HG02973 (cell line): Measurements from ENCODE around the gene NUPR1.
"Not testable (repeated sequence)": the region's sequence is repeated elsewhere in the genome, so short reads cannot be mapped to it uniquely, and the experiment has no call there.

ENCODE experiments used
- ATAC-seq: cut with Tn5 transposase; IDR thresholded peaks from one replicate; pipeline ENCODE4 v1.9.1; 2021; ENCODE audit warnings: moderate library complexity; ENCODE audit not compliant: unreplicated experiment

The NUPR1 gene

GRCh38 chr16:28555561-28555960 lies 16.8 kb upstream of the NUPR1 start:
- ATAC-seq: no peak

- no peak for ATAC-seq
Measured at GRCh38 chr16:28554634-28555423, 16.1 kb upstream of the NUPR1 start.

DNA sequence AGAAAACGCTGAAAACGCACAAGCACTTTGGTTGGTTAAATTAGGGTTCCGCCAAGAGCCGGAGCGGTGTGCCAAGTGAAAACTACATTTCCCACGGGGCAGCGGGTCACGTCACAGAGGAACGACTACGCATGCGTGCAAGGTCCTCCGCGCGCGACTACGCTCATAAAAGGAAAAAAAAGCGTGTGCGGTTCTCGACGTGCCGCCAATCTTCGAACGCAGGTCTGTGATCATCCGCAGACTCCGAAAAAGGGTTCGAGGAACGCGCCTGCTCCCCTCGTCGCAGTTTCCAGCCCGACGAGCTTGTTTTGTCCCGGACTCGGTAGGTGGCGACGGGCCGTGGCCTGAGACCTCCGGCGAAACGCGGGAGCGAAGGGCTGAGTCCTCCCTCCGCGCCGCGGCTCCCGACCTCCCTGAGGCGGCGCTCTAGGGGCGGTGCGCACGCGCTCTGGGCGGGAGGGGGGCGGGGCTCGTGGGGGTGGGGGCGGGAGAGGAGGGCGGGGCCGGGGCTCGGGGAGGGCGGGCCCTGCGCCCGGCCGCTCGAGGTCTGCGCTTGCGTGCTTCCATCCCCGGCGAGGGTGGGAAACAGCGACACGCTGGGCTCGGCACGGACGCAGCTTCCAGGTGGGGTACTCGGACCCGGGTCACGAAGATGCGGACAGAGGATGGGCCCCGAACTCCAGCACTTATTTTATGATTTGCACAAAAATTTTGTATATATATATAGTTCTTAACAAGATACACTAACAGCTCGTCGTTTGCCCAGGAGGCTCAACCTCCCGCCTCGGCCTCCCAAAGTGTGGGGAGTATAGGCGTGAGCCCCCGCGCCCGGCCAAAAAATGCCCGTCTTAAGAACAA lies 15.2 kb upstream of the NUPR1 start, which contains the start of gene SGF29:
Gene SGF29 (plus strand): TSS at position 145 of the 858 bp plus-strand sequence. CDS start 27,150 bp downstream, outside the sequence.
- ATAC-seq: peak; percentile 70

GRCh38 chr16:28549301-28549899 lies 10.6 kb upstream of the NUPR1 start:
- ATAC-seq: no peak

DNA sequence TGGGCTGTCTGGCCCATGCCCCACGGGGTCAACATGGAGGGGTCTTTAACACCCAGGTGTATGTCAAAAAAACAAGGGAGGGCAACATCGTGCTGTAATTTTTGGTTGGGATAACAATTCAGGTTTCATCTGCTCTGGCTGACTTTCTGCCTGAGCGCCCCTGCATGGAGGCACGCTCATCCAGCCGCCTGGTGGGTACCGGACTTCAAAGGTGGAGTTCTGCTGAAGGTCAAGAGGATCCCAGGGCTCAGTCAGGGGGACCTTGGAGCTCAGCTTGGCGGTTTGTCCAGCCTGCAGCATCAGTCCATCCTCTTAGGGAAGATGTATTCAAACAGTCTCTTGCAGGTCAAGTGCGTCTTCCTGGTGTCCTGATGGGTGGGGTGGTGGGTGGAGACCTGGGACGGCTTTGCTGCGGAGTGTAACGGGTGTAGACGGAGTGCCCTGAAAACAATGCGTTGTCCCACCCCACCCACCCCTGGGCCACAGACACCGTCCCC lies 9.6 kb upstream of the NUPR1 start:
- no peak for ATAC-seq

DNA sequence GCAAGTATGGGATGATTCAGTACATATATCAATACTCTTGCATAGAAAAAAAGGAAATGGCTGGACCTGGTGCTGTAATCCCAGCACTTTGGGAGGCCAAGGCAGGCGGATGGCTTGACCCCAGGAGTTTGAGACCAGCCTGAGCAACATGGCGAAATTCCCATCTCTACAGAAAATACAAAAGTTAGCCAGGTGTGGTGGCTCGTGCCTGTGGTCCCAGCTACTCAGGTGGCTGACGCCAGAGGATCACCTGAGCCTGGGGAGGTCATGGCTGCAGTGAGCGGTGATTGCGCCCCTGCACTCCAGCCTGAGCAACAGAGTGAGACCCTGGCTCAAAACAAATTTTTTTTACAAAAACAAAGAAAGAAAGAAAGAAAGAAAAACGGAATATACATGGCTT lies 7.9 kb upstream of the NUPR1 start:
- no peak for ATAC-seq

- not testable (repeated sequence) for ATAC-seq
Measured at GRCh38 chr16:28545964-28546363, 7.2 kb upstream of the NUPR1 start.

DNA sequence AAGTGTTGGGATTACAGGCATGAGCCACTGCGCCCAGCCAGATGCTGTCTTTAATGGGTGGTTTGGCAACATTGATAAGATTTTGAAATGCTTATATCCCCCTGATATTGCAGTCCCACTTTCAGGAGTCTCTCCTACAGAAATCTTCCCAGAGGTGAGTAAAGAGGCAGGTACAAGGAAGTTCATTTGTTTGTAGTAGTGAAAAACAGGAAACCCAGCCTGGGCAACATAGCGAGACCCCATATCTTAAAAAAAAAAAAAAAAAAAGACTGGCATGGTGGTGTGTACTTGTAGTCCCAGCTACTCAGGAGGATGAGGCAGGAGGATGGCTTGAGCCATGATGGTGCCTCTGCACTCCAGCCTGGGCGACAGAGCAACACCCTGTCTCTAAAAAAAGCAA lies 6.2 kb upstream of the NUPR1 start:
- no peak for ATAC-seq

DNA sequence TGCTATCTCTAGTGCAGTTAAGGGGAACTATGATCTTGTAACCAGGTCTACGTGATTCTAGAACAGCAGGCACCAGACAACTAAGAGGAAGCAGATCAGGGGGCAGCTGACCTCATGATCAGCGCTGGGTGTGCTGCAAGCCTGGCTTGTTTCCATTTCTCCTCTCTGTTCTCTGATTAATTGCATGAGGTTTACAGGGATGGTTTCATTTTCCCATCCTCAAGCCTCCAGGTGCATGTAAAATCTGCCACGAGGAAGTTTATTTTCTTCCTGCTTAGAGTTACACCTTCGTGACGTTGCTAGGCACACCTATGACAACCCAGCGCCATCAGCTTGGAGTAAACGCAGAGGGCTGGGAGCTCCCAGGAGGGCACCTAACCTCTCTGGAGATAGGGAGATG lies 4.3 kb upstream of the NUPR1 start:
- no peak for ATAC-seq

- no peak for ATAC-seq
Measured at GRCh38 chr16:28542646-28543045, 3.9 kb upstream of the NUPR1 start.

GRCh38 chr16:28540346-28540745 lies 1.6 kb upstream of the NUPR1 start:
- no peak for ATAC-seq

- ATAC-seq: no peak
Measured at GRCh38 chr16:28537964-28538732, 626 bp downstream of the NUPR1 start.

DNA sequence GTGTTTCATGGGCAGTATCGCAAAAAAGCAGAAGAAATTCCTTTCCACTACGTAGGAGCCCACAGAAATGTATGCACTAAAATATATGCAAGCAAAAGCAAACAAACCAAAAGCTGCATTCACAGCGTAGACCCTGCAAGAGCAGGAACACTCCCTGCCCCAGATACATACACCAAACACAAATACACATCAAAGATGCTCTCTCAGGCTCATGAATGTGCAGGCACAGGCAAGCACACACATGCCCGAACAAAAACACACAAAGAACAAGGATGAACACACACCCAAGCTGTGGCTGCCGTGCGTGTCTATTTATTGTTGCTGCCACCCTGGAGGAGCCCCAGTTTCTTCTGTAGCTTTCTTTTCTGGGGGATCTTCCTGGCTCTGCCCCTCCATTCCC lies 1.7 kb downstream of the NUPR1 start:
- no peak for ATAC-seq

- no peak for ATAC-seq
Measured at GRCh38 chr16:28534542-28535373, 4.0 kb downstream of the NUPR1 start.

DNA sequence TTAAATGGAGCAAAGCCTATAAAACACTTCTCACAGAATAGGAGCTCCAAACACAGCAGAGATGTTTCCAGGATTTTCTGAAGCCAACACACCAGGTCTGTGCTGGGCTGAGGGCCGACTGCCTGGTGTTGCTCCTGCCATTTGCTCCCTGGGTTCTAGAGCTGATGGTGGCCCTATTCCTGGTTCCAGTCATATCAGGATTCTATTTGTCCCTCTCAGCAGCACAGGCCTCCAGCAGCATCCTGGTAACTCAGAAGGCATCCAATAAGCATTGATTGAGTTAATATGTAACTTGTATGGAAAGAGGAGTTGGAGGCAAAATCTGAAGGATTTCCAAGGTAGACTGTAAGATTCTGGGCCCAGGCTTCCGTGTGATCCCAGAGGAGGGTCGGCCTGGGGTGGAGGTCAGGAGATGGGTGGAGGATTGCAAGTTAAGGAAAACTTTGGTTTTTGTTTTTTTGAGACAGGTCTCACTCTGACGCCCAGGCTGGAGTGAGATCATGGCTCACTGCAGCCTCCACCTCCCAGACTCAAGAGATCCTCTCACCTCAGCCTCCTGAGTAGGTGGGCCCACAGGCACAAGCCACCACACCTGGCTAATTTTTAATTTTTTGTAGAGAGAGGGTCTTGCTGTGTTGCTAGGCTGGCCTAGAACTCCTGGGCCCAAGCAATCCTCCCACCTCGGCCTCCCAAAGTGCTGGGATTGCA lies 5.7 kb downstream of the NUPR1 start:
- no peak for ATAC-seq

- no peak for ATAC-seq
Measured at GRCh38 chr16:28531777-28532744, 6.7 kb downstream of the NUPR1 start.

GRCh38 chr16:28529124-28529523 lies 9.7 kb downstream of the NUPR1 start:
- ATAC-seq: no peak

- no peak for ATAC-seq
Measured at GRCh38 chr16:28528463-28528867, 10.3 kb downstream of the NUPR1 start.
